GM23248 (cell line): ENCODE data around the gene TLE3.

ENCODE experiments used
- EZH2 ChIP-seq: fragments of 200-600 bp; sonication (generic); IDR thresholded peaks from 2 replicates; pipeline ENCODE4 v1.6.1; 2018; ENCODE audit warnings: antibody characterized with exemption, mild to moderate bottlenecking; ENCODE audit not compliant: insufficient read depth, poor library complexity, severe bottlenecking
- EZH2phosphoT487 ChIP-seq: fragments of 200-600 bp; sonication (generic); IDR thresholded peaks from 2 replicates; pipeline ENCODE4 v1.6.1; 2018; ENCODE audit warnings: antibody characterized with exemption, moderate library complexity, mild to moderate bottlenecking, low read depth; ENCODE audit not compliant: insufficient read depth

- TF ChIP-seq EZH2phosphoT487 (no peak), EZH2 (no peak)
Measured at GRCh38 chr15:70023064-70023768, 74.5 kb downstream of the TLE3 start.
